IPS-15b (cell line): ENCODE data around the gene ARSG.

Experiments
- H3K27me3 ChIP-seq: one replicate; pipeline ENCODE4 v1.6.1; 2013; ENCODE audit warnings: low read length; ENCODE audit not compliant: control insufficient read depth, insufficient read depth
- H3K36me3 ChIP-seq: one replicate; pipeline ENCODE4 v1.6.1; 2013; ENCODE audit warnings: low read length; ENCODE audit not compliant: control insufficient read depth, insufficient read depth
- H3K4me1 ChIP-seq: one replicate; pipeline ENCODE4 v1.6.1; 2013; ENCODE audit warnings: mild to moderate bottlenecking, low read length; ENCODE audit not compliant: control insufficient read depth, insufficient read depth
- H3K4me3 ChIP-seq: one replicate; pipeline ENCODE4 v1.5.1; 2013; ENCODE audit warnings: low read depth, low read length
- H3K9ac ChIP-seq: one replicate; pipeline ENCODE4 v1.6.1; 2013; ENCODE audit warnings: low read depth, mild to moderate bottlenecking, low read length
- H3K9me3 ChIP-seq: one replicate; pipeline ENCODE4 v1.6.1; 2013; ENCODE audit warnings: mild to moderate bottlenecking, low read length; ENCODE audit not compliant: control insufficient read depth, insufficient read depth

Gene ARSG

GRCh38 chr17:68288804-68289203, 2.5 kb upstream of the ARSG start:
- no peak overlapping the region for H3K9ac ChIP-seq

GRCh38 chr17:68289473-68289872, 1.8 kb upstream of the ARSG start:
- peaks cover 24% of the 10 kb centered on the region for H3K27me3 ChIP-seq
- peaks cover 20% of the 10 kb centered on the region for H3K4me1 ChIP-seq
- no peak overlapping the region for H3K9ac ChIP-seq
- H3K9me3 ChIP-seq, result no peaks in the 10 kb centered on the region
- H3K36me3 ChIP-seq, result no peaks in the 10 kb centered on the region
- H3K4me3 ChIP-seq, result peak overlapping the region; percentile 76

More at GRCh38 chr17:68288804-68289203, 2.5 kb upstream of the ARSG start:
- Histone ChIP-seq H3K9me3 (no peaks in the 10 kb centered on the region), H3K4me1 (peaks cover 17% of the 10 kb centered on the region), H3K4me3 (no peak overlapping the region), H3K27me3 (peaks cover 24% of the 10 kb centered on the region), H3K36me3 (no peaks in the 10 kb centered on the region)

- H3K4me1 ChIP-seq, result peaks cover 25% of the 10 kb centered on the region
- peak overlapping the region; percentile 76 for H3K4me3 ChIP-seq
- no peaks in the 10 kb centered on the region for H3K9me3 ChIP-seq
- no peak overlapping the region for H3K9ac ChIP-seq
- H3K27me3 ChIP-seq, result peaks cover 24% of the 10 kb centered on the region
- no peaks in the 10 kb centered on the region for H3K36me3 ChIP-seq
These were observed 1.4 kb upstream of the ARSG start for GRCh38 chr17:68289936-68290267.

DNA sequence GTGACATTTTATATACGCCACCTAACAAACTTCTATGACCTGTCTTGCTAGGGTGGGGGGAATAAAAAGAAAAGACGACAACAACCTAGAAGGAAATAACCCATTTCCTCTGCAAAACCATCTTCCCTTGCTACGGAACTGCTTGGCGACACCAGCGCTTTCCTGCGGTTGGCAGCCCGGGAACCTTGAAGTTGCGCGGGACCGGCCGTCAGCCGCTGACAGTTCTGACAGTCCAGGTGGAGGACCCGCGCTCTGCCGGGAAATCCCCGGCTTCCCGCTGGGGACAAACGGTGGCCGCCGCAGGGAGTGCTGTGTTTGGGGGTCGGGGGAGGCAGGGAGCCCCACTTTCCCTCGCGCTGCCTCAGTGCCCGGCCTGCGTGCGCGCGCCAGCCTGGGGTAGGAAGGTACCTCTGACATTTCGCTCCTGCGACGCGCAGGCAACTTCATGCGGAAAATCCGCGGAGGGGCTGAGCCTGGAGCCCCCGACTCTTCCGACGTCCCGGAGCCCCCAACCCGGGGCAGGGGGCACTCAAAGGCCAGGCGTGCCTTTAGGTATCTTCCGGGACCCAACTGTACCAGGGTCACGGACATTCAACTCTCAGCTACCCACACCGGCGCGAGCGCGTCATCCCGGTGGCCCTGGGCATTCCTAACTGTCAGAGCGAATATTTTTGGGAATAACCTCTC, 884 bp upstream of the ARSG start:
- H3K9me3 ChIP-seq, result no peaks in the 10 kb centered on the region
- H3K4me1 ChIP-seq, result peaks cover 25% of the 10 kb centered on the region
- no peak overlapping the region for H3K9ac ChIP-seq
- peak overlapping the region; percentile 76 for H3K4me3 ChIP-seq
- H3K27me3 ChIP-seq, result peaks cover 24% of the 10 kb centered on the region
- H3K36me3 ChIP-seq, result no peaks in the 10 kb centered on the region

- peaks cover 24% of the 10 kb centered on the region for H3K27me3 ChIP-seq
- H3K9ac ChIP-seq, result peak overlapping the region; percentile 30
- no peaks in the 10 kb centered on the region for H3K36me3 ChIP-seq
- H3K4me1 ChIP-seq, result peaks cover 32% of the 10 kb centered on the region
- peak overlapping the region; percentile 77 for H3K4me3 ChIP-seq
- H3K9me3 ChIP-seq, result no peaks in the 10 kb centered on the region
These were observed 767 bp downstream of the ARSG start for GRCh38 chr17:68291836-68292688.

GRCh38 chr17:68292689-68293040, 1.4 kb downstream of the ARSG start:
- Histone ChIP-seq H3K9ac (no peak overlapping the region), H3K27me3 (peaks cover 24% of the 10 kb centered on the region), H3K9me3 (no peaks in the 10 kb centered on the region), H3K4me3 (peak overlapping the region; percentile 77), H3K36me3 (no peaks in the 10 kb centered on the region), H3K4me1 (peaks cover 33% of the 10 kb centered on the region)

GRCh38 chr17:68293490-68294195, 2.3 kb downstream of the ARSG start:
- Histone ChIP-seq H3K36me3 (no peaks in the 10 kb centered on the region), H3K9ac (no peak overlapping the region), H3K9me3 (no peaks in the 10 kb centered on the region), H3K4me3 (no peak overlapping the region), H3K4me1 (peaks cover 28% of the 10 kb centered on the region), H3K27me3 (peaks cover 18% of the 10 kb centered on the region)

DNA sequence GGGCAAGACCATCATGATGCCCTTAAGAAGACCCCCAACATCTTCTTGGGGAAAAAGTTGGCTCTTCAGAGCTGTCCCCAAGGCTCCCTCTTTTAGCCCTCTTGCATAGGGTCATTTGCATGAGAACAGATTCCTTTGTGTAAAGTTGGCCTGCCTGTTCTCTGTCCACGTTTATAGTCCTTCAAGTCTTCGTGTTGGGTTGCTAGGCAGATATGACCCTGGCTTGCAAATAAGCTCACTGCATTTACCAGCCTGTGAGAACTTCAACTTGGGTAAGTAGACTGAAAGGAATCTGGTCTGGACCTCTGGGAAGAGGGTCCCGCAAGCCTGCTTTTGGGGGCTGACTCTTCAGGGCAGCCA, 2.9 kb downstream of the ARSG start:
- Histone ChIP-seq H3K27me3 (peaks cover 13% of the 10 kb centered on the region), H3K4me1 (peaks cover 26% of the 10 kb centered on the region), H3K9me3 (no peaks in the 10 kb centered on the region), H3K4me3 (no peak overlapping the region), H3K36me3 (no peaks in the 10 kb centered on the region), H3K9ac (no peak overlapping the region)

DNA sequence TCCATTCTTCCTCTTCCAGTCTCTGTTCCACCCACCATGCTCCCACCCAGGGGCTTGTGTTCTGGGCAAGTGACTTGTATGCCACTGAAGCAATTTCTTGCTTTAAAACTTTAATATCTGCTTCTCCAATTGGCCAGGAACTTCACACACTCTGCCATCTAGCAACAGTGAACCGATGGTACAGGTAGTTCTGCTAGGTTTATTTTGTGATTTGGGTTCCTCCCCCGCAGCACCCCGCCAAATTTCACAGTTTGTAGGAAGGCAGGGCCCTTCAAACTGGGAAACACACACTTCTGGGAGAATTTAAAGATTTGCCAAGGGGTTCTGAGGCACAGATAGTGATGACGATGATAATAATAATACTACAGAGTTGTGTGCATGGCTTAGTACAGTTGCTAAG, 3.3 kb downstream of the ARSG start:
- Histone ChIP-seq H3K4me1 (peaks cover 24% of the 10 kb centered on the region), H3K36me3 (no peaks in the 10 kb centered on the region), H3K4me3 (no peak overlapping the region), H3K27me3 (peaks cover 9% of the 10 kb centered on the region), H3K9me3 (no peaks in the 10 kb centered on the region), H3K9ac (no peak overlapping the region)

DNA sequence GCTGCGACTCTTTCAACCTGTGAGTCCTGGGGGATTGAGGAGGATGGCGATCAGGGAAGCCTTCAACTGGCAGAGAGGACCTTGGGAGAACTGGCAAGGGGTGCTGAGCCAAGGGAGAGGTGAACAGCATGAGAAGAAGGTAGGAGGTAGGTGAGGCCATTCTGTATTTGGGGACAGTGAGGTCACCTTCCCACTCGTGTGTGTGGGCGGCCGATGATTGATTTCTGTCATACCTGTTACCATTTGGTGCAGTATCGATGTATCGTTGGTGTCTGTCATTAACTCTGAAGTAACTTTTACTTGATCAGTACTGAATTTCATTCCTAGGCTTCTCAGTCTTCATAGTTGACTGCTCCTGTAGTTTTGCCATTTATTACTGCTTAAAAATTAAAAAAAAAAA, 3.8 kb downstream of the ARSG start:
- peaks cover 21% of the 10 kb centered on the region for H3K4me1 ChIP-seq
- H3K4me3 ChIP-seq, result no peak overlapping the region
- H3K27me3 ChIP-seq, result peaks cover 4% of the 10 kb centered on the region
- no peaks in the 10 kb centered on the region for H3K36me3 ChIP-seq
- H3K9ac ChIP-seq, result no peak overlapping the region
- no peaks in the 10 kb centered on the region for H3K9me3 ChIP-seq

DNA sequence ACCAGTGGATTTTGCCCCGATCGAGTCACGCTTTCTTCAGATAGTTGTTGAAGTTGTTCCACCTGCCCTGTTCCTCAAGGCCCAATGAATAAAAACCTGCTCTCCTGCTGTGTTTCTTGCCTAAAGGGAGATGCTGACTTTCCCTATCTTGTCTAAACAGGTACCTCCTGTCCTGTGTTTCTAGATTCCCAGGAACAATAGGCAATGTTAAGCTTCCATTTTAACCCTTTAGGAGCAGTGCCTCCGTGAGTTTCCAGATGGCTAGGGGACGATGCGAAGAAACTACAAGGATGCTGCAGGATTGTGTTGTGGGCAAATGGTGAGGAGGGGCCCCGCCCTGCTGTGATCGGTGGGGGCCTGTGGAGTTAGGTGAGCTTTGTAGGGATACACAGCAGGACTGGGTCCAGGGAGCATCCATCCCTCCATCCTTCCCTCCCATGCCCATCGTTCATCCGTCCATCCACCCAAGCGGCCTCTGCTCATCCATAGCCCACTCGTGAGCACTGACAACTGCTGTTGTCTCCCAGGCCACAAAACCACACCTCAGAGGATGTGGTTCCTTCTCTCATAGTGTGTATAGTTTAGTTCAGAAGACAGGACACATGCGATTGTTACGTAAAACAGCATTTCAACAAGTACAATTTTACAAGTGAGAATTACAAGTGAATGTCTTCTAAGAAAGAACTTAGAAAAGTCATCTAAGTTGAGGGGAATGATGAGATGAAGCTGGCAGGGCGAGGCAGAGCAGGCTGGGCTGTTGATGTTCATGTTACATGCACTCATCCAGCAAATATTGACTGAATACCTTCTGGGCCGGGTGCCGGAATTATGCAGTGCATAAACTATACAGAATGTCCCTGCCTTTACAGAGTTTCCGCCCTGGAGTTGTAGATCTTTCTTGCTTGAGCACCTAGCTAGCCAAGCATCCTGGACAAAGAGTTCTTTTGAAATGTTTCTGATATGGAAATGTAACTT, 5.2 kb downstream of the ARSG start:
- no peak overlapping the region for H3K9ac ChIP-seq
- H3K4me3 ChIP-seq, result no peak overlapping the region
- H3K27me3 ChIP-seq, result peaks cover 2% of the 10 kb centered on the region
- no peaks in the 10 kb centered on the region for H3K36me3 ChIP-seq
- peaks cover 20% of the 10 kb centered on the region for H3K4me1 ChIP-seq
- H3K9me3 ChIP-seq, result no peaks in the 10 kb centered on the region
